Amniotic epithelial cell (primary cell): ENCODE data around the gene POU6F2.

Experiments
- DNase-seq: peaks from one replicate; pipeline ENCODE4 v3.0.0-alpha.2; 2010; ENCODE audit warnings: low read depth

The POU6F2 gene

DNA sequence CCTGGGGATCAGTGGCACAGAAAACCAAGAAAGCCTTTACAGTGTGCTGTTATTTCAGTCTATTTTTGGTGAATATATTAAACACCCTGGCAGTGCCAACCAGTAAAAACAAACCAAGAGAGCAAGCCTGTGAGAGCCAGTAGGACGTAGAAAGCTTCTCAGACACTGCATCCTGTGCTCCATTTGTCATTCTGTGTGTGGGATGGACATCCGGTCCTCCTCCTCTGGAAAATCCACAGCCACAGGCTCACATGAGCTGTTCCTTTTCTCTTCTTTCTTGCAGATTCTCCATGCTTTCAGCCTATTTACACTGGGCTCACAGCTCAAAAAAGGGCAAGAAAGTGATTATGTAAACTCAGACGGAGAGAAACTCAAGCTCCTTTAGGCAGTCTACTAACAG lies 468.8 kb downstream of the POU6F2 start:
- DNase-seq, result no peak

DNA sequence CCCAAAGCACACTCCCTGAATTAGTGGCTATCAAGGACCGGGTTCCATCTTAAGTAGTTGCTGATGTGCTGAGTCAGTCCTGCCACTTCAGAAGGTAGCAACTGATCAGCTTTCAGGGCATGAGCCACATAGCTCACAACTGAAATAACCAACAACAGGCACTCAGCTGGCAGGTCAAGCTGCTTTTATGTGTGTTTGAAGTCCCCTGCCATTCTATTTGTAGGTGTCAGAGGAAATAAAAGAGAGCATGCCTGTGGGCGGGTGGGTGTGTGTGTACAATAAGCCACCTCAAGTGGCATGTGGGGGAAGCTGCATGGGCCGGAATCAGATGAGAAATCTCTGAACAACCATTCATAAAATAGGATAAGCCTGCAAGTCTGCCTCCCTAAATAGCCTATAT lies 474.2 kb downstream of the POU6F2 start:
- no peak for DNase-seq

DNA sequence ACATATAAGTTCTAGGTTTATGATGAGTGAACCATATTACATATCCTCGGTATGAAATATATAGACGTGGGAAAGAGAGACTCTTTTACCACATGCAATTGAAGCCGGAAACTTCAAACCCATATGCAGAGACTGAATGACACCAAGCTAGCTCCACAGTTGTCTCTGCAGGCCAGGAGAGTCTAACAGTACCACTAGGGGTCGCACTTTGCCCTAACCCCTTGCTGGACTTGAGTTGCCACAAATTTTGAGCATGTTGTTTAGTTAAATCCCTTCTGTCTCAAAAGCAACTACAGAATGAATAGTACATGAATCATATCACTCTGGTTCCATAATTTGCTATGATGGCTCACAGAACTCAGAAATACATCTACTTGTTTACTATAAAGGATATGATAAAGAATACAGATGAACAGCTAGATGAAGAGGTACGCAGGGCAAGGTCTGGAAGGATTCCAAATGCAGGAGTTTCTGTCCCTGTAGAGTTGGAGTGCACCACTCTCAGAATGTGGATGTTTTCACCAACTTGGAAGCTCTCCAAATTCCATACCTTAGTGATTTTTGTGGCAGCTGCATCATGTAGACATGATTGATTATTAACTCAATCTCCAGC lies 476.1 kb downstream of the POU6F2 start:
- DNase-seq, result peak; percentile 53

DNA sequence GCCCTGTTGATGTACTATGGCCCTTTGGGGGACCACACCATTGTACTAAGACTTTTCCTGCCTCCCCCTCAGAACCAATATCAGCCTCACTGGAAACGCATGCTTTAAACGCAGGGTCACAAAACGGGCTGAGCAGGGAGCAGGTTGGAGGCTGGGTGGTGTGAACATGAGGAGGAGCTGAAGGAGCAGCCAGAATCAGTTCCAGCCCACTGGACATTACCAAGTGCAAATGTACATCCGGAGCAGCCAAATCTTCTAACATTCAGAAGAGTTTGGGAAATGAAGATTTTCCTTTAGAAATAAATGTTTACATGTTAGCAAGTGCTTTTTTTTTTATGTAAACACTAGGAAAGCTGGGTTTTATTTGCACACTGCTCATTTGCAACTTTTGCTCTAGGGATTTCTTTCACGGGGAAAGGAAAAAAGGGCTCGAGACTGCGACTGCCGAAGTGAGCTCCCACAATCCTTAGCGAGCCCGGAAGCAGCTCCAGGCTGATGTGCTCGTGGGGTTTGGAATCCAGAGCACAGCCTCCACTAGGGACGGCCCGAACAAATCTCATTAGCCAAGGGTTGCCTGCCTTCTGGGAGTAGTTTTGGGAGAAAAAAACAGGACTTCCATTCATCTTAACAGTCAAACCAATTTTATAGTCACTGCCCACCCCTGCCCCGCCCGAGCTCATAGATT lies 480.5 kb downstream of the POU6F2 start:
- DNase-seq, result no peak

DNA sequence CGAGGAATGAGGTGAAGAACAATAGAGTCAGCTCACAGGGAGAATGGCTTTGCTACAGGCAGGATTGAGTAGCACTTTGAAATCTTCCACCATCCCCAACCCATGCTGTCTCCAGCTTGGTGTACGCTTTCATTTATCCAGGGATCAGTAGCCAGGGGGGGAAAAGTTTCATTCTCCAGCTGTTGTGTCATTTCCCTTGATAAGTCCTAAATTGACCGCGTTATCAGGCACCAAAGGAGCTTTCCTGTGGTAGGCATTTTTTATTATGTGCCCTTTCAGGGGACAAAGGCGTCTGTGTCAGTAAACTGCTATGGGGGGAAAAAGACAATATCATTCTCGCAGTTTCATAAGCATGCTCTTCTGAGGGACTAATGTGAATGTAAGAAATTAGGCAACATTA lies 481.9 kb downstream of the POU6F2 start:
- DNase-seq, result no peak

DNA sequence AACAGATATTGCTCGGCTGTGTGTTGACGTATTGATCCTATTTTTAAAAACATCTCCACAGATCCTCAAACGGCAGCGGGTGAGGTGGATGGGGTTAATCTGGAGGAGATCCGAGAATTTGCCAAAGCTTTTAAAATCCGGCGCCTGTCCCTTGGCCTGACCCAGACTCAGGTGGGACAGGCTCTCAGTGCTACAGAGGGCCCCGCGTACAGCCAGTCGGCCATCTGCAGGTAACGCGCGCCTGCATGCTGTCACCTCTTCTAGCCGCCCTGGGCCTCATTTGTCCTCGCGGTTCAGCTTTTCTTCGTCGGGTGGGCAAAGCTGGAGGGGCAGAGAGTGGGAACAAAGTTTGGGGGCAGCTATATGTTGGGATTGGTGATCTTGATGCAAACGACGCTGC lies 482.8 kb downstream of the POU6F2 start:
- no peak for DNase-seq

DNA sequence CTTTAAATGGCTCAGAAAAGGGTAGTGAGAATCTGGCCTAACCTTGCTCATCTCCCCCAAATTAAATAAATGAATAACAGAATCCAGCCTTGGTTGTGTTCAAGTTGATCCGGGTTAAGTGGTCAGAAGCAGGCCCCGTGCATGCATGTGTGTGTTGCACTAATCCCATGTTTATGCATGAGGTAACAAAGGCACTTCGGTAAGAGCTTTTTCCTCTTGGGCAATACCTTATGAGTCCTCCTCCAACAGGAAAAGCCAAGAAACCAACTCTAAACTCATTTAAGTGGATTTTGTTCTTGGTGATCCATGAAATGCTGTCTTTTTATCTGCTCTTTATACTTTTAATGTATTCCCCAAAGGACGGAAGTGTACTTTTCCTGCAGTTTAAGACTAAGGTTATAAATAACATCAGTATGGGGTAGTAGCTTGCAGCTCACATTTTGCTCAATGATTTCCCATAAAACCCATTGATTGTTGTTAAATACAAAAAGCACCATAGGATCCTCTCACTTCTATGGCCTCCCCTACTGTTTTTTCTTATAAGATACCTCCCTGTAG lies 483.6 kb downstream of the POU6F2 start:
- peak; percentile 38 for DNase-seq

DNA sequence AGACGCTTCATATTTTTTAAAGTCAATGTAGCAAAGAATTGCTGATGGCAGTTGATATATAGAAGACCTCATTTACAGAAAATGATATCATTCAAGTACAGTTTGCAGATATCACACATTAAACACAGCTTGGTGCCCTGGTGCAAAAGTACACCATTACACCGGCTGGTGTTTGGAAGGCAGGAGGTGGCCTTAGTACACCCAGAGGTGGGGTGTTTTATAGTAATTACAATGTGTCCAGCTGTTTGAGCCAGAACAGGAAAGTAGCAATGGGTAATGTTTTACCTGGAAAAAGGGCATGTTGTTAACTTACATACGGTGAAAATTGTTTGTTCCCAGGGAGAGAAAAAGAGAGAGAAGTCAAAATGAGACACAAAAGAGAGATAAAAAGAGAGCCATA lies 485.5 kb downstream of the POU6F2 start:
- DNase-seq, result no peak

DNA sequence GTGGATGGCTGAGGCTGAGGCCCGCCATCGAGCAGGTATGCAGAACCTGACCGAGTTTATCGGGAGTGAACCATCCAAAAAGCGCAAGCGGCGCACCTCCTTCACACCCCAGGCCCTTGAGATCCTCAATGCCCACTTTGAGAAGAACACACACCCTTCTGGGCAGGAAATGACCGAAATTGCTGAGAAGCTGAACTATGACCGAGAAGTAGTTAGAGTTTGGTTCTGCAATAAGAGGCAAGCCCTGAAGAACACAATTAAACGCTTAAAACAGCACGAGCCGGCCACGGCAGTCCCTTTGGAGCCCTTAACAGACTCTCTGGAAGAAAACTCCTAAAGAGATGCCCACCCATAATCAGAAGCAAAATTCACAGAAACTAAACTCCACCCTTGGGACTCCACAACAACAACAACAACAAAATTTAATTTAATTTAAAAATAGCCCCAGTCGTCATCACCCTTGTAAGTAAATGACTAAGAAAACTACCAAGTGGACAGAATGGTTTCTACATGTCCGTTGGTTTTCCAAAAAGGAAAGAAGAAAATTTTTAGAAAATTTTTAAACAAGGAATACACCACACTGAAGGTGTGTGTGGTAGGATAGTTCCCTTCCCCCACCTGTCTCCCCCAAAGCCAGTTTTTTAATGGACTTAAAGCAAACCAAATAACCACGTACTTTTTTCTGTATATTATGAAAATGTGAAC lies 486.8 kb downstream of the POU6F2 start:
- no peak for DNase-seq

DNA sequence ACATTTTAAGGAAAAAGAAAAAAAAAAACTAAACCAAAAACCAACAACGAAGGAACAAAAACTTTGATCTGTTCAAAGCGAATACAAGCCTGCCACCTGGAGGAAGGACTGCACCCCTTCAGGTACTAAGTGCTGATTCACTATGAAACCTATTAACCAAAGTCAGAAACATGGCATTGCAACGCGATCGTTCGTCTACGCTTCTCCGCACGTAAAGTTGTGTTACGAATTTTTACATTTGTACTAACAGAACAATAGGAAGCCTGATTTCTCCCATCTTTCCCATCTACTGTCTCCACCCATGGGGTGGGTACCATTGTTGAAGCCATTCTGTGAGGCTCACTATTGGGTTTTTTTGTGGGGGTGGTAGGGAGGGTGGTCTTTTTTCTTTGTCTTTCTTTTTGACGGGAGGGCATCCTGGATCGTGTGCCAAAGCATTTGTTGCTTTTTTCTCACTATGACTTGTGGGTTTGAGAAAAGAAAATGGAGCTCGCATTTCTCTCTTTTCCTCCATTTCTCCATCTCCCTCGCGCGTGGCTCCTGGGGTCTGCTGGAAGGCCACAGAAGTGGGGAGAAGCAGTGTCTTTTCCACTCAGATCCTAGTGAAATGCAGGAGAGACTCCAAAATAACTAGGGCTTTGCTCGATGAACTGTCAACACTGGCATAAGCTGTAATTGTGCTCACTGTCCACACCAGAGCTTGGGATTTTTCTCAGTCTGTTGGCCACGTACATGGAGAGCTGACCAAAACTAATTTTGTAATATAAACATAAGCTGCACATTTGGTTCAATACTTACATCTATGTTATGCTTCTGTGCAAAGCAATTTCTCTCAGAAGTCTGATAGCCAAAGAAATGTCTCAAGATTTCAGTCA lies 487.6 kb downstream of the POU6F2 start:
- DNase-seq, result peak; percentile 64

DNA sequence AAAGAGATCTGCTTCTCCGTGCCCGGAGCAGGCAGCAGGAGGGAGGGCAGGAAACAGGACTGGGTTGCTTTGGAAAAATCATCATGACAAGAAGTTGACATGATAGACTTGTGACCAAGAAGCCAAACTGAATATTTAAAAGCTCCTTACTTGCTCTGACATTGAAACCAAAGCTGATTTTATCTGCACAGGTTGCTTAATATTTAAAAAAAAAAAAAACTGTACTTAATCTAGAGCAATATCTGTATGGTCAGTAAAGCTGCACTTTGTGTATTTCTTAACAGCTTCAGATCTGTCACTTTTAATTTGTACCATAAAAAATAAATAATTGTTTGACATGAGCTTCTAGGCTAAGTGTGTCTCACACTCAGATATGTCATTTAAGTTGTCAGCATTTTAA lies 490.6 kb downstream of the POU6F2 start:
- no peak for DNase-seq

DNA sequence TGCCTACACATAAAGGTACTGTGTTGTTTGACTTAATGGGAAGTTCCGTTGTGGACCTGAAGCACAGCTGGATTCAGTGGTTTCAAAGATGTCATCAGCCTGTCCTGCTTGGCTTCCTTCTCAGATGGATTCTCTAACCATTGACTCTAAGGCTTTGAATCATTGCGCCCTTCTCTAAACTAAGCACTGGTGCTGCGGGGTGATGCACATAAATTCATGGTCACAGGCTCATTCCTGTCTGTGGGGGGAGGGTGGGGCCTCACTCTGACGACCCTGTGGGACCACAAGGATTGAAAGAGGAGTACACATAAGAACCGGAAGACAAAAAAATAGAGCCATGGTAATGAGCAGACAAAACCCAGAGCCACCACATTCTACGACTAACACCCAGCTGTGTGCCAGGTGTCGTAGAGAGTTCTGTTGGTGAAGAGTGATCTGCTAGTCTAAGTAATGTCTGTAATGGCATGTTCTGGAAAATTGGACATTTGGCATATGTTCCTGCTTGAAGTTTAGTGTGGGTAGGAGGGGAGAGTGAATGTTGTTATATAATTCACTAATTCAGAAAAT lies 491.2 kb downstream of the POU6F2 start:
- no peak for DNase-seq

DNA sequence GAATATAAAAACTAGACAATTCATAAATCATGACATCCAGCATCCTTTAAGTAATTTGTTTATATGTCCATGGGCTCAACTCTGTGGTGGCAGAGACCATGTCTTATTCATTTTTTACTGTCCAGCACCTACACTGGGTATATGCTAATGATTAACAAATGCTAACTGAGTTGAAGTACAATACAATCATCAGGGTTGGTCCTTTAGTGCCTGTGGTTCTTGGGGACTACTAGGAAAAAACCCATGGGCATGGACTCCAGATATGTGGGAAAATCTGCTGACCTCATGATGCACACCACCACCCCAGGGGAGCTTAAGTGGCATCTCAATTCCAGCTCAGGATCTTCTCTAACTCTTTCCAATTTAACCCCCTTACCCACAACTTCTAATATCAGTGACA lies 503.2 kb downstream of the POU6F2 start:
- DNase-seq, result no peak

DNA sequence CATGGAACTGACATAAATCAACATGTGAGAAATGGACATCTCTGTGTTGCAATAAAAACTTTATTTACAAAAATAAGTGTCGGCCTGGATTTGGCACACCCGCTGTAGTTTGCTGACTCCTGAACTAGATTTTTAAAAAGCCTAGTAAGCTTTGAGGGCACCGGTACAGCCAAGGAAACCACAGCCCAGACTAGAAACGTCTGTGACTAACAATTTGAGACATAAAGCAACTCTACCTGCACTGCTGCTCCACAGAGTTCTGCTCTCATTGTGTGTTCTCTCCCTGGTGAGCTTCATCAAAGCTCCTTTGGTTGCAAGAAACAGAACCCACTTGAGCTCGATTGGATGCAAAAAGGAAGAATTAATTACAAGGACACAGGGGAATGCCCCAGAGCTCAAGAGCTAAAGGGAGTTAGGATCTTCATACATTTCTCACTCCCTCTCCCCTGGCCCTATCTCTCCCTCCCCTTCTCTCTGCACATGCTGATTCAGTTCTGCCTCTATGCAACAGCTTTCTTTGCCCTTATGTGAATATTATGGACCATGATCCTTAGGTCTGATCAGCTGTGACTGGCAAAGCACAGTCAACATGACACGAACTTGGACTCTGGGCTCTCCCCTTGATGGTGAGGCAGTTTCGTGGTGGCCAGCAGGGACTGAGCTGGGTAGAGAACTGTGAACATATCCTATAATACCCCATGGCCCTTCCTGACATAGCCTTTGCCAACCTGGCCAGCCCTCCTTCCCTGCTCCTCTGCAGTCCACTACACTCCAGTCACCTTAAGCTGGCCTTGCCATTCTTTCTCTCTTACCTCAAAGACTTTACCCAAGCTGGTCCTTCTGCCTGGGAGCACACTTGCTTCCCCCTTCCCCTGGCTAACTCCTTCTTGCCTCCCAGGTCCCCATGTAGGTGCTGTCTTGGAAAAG lies 511.0 kb downstream of the POU6F2 start:
- DNase-seq, result no peak

DNA sequence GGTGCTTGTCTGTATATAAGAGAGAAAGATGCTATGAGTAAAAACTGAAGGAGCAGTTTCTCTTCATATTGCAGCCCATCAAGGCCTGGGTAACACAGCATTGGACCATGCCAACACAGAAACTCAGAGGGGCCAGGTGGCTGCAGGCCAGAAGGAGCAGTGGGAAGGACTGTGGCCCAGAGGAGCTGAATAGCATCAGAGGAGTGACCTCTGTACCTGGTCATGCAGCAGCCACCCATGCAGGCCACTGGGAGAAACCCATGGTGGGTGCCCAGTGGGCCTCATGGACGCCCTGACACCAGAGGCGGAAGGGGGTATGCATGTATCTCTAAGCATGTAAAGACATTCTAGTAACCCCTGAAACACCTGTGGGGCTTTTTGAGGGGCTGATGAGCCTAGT lies 512.6 kb downstream of the POU6F2 start:
- DNase-seq, result no peak

DNA sequence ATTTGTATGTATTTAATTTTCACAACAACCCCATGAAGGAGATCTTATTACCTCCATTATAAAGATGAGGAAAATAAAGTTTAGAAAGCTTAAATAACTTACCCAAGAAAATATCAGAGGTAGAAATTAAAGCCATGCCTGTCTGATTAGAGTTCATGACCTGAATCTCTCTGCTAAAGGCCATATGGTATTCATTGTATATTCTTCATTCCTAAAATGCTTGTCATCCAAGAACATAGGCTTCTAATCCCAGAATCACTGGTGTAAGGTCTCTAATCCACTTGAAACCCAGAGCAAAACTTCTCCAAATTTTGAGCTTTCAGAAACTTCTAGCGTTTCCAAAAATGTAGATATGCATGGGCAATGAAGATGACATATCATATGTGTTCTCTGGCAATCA lies 516.2 kb downstream of the POU6F2 start:
- DNase-seq, result no peak

DNA sequence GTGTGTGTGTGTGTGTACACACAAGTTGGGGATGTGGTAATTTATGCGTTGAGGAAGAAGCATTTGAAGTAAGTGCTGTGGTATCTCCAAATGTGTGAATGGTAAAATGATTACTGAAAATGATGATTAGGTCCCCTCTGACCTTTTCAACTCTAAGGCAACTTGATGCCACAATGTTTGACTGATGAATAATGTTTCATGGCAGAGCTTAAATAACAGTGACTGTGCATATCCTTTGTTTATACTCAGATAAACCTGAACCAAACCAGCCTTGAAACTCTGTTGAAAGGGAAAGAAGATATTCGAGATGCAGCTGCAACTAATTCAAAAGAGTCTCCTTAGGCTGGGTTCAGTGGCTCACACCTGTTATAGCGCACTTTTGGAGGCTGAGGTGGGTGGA lies 523.6 kb downstream of the POU6F2 start:
- no peak for DNase-seq

DNA sequence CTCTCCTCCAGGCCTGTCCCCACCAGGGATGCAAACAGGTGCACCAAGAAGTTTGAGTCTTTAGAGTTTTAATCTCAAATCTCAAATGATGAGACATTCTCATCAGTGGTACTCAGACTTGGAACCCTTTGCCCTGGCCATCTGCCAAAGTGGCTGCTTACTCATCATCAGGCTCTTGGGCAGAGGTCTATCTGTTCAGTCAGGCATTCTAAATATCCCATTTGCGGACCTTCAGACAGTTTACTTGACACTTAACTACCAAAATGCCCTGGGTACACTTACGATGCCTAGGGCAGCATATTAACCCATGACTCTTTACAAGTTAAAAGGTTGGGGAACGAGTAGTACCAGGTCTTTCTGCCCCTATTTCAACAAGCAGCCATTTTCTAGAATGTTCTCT lies 527.3 kb downstream of the POU6F2 start:
- peak; percentile 64 for DNase-seq

DNA sequence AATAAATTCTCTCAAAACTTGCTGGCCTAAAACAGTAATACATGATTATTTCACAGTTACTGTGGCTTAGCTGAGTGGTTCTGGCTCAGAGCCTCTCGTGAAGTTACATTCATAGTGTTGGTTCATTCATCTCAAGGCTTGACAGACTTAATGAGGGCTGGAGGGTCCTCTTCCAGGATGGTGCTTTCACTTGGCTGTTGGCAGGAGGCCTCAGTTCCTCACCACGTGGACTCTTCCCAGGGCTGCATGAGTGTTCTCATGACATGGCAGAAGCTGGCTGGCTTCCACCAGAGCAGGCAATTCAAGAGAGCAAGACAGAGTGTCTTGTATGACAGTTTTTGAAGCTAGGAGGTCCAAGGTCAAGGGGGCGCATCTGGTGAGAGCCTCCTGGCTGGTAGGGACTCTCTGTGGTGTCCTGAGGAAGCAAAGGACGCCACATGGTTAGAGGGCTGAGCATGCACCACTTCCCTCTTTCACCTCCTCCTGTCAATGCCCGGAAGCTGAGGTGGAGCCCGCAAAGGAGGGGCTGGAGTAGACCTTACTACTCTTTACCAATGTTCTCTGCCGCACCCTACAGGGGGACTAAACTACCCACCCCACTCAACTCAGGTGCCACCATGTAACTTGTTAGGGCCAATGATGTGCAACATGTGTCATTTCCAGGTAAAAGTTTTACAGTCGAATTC lies 530.3 kb downstream of the POU6F2 start:
- DNase-seq, result no peak

DNA sequence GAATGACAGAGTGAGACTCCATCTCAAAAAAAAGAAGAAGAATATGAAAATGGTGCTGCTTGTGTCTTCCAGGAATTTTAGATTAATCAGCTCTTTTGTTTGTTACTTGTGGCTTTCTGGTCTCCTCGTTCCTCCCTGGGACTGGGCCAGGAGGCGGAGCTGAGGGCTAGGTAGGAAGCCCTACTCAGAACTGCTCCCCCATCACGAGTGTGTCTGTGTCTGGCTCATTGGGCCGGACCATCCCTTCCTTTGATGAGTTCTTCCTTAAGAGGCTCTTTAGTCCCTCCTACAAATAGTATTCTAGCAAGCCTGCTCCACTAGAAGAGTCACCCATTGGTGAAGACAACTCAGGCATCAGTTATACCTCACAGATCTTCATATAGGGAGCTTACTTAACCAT lies 531.7 kb downstream of the POU6F2 start:
- DNase-seq, result no peak
